Keratinocyte (primary cell): ENCODE measurements around the gene ABAT.

Experiments
- EZH2 ChIP-seq: IDR thresholded peaks from one replicate; pipeline ENCODE4 v1.6.1; 2012; ENCODE audit warnings: inconsistent platforms, mild to moderate bottlenecking, low read length, moderate library complexity
- TF ChIP-seq, protein P1 (sequence below), 3 experiments: IDR thresholded peaks in 1 of 3; conservative IDR thresholded peaks in 1 of 3; optimal IDR thresholded peaks in 1 of 3; 2 replicates in 2 of 3; 3 replicates in 1 of 3; pipeline versions ENCODE3 to v1.5.1; 2011; ENCODE audit warnings: low read length in 3 of 3, mild to moderate bottlenecking in 3 of 3, moderate library complexity in 2 of 3, control low read depth in 1 of 3, inconsistent platforms in 1 of 3; ENCODE audit not compliant: insufficient read depth in 2 of 3; ENCODE audit errors: extremely low read depth in 1 of 3

DNA sequence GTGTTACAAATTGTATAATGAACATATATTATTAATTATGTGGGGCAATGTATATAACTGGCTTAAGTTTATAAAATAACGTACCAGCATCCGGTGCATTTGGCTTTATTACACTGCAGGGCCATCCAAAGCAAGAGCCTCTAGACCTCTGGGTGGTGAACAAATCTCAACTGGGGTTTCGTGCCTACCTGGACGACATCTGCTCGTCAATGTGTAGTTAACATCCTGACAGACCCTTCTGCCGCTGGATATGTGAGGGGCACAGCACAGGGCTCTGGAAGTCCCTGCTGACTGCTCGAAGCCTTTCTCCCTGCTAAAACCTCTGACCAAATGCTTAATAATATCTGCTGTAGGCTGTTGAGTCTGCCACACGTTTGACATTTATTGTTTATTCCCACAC lies 120.7 kb downstream of the ABAT start:
- no peak for TF ChIP-seq EZH2
- TF ChIP-seq, protein P1, sequence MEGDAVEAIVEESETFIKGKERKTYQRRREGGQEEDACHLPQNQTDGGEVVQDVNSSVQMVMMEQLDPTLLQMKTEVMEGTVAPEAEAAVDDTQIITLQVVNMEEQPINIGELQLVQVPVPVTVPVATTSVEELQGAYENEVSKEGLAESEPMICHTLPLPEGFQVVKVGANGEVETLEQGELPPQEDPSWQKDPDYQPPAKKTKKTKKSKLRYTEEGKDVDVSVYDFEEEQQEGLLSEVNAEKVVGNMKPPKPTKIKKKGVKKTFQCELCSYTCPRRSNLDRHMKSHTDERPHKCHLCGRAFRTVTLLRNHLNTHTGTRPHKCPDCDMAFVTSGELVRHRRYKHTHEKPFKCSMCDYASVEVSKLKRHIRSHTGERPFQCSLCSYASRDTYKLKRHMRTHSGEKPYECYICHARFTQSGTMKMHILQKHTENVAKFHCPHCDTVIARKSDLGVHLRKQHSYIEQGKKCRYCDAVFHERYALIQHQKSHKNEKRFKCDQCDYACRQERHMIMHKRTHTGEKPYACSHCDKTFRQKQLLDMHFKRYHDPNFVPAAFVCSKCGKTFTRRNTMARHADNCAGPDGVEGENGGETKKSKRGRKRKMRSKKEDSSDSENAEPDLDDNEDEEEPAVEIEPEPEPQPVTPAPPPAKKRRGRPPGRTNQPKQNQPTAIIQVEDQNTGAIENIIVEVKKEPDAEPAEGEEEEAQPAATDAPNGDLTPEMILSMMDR (optimal IDR thresholded peaks at IDR 0.05 in 1 of 3, IDR thresholded peaks at IDR 0.05 in 1 of 3, conservative IDR thresholded peaks at IDR 0.05 in 1 of 3; ENCODE audit: extremely low read depth in 1 of 3, insufficient read depth in 2 of 3, low read length in 3 of 3): no peak
